GM12891 (cell line): ENCODE results near the gene INMT.

Experiments used
- PAX5 ChIP-seq: IDR thresholded peaks from 2 replicates; pipeline ENCODE4 v1.6.1; 2011; ENCODE audit warnings: low read length, moderate library complexity, mild to moderate bottlenecking; ENCODE audit not compliant: insufficient read depth, severe bottlenecking
- POLR2A ChIP-seq: IDR thresholded peaks from 2 replicates; pipeline ENCODE4 v1.6.1; 2011; ENCODE audit warnings: low read depth, low read length, control low read depth
- POLR2AphosphoS5 ChIP-seq: IDR thresholded peaks from 2 replicates; pipeline ENCODE4 v1.6.1; 2011; ENCODE audit warnings: low read depth, low read length, control low read depth
- TAF1 ChIP-seq: IDR thresholded peaks from 2 replicates; pipeline ENCODE4 v1.6.1; 2011; ENCODE audit warnings: low read depth, low read length, control low read depth

GRCh38 chr7:30785786-30786185 lies 33.9 kb downstream of the INMT start:
- TF ChIP-seq POLR2A, result no peak
- TF ChIP-seq POLR2AphosphoS5, result no peak
- no peak for TF ChIP-seq TAF1
- no peak for TF ChIP-seq PAX5
